NAMALWA (cell line): Measurements from ENCODE around the gene SEMA6B.
"Not testable (repeated sequence)": the region's sequence is repeated elsewhere in the genome, so short reads cannot be mapped to it uniquely, and the experiment has no call there.

Experiments
- DNase-seq: peaks from one replicate; pipeline ENCODE4 v3.0.0-alpha.2; 2015; ENCODE audit warnings: low spot score

The SEMA6B gene

DNA sequence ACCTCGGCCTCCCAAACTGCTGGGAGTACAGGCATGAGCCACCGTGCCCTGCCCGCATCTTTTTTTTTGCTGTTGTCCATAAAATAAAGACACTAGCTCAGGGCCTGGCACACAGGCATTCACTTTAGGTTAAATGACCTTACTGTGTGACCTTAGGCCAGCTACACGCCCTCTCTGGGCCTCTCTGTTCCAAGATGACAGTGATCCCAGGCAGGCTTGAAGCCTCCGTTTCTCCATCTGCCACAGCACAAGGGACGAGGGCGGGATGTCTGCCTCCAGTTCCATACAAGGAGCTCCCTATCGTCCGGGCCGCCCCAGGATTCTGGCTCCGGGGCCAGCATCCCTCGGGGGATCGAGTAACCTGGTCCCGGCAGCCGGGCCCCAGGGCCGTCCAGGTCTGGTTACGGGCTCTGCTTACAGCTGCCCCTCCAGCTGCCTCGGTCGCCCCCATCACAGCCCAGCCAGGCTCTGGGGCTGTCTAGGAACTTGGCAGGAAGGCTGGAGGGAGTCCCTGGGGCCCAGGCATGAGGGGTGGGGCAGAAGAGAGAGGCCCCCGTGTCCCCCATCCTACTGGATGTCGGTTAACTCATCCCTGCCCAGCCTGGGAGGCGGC is 11.9 kb upstream of the SEMA6B start:
- DNase-seq, result no peak

DNA sequence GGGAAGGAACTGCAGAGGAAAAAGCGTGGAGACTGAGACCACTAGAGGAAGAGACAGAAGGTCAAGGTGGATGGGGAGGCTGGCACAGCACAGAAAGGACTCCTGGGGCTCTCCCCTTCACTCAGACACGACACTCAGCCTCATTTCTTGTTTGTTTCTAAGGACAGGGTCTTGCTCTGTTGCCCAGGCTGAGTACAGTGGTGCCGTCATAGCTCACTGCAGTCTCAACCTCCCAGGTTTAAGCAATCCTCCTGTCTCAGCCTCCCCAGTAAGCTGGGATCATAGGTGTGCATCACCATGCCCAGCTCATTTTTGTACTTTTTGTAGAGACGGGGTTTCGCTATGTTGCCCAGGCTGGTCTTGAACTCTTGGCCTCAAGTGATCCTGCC is 11.4 kb upstream of the SEMA6B start:
- DNase-seq, result no peak

DNA sequence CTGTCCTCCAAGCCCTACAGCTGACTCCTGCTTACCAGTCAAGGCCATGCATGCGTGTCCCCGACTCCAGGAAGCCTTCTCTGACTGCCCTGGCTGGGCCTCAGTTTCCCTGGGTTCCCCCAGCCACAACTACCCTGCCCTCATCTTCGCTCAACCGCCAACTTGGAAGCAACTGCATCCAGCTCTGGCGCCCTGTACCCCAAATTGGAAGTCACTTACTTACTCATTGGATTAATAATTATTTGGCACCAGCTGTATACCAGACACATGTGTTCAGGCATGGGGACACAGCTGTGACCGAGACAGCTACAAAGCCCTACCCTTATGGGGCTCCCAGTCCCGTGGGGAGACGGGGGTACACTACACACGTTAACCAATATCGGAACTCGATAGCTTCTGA is 10.9 kb upstream of the SEMA6B start:
- DNase-seq, result no peak

DNA sequence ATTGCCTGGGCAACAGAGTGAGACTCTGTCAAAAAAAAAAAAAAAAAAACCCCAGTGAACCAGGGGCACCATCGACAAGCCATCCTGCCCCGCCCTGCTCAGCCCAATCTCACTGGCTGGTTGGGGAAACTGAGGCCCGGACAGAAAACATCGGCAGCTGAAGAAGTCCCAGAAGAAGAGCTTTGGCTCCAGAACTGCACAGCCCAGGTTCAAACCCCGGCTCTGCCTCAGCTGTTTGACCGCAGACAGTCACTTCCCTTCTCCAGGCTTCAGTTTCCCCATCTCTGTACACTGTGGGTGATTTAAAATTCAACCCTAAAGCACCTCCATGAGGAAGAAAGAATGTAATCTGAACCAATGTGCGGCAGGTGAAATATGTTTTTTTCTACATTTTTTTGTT is 9.4 kb upstream of the SEMA6B start:
- DNase-seq, result no peak

DNA sequence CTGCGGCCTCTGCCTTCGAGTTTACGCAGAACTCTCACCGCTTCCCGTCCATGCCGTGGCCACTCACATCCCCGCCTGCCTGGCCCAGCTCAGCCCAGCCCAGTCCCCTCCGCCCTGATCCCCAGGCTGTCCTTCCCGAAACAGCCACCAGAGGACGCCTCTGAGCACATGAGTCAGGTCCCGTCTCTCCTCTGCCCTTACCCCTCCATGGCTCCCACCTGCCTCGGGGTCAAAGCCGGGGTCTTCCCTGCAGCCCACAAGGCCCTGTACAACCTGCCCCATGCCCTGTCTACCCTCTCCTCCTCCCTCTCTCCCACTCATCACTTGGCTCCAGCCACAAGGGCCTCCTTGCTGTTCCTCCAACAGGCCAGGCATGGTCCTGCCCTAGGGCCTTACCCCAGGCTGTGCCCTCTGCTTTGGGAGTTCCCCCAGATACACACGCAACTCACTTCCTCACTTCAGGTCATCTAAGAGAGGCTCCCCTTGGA is 8.1 kb upstream of the SEMA6B start:
- DNase-seq, result peak; percentile 72

DNA sequence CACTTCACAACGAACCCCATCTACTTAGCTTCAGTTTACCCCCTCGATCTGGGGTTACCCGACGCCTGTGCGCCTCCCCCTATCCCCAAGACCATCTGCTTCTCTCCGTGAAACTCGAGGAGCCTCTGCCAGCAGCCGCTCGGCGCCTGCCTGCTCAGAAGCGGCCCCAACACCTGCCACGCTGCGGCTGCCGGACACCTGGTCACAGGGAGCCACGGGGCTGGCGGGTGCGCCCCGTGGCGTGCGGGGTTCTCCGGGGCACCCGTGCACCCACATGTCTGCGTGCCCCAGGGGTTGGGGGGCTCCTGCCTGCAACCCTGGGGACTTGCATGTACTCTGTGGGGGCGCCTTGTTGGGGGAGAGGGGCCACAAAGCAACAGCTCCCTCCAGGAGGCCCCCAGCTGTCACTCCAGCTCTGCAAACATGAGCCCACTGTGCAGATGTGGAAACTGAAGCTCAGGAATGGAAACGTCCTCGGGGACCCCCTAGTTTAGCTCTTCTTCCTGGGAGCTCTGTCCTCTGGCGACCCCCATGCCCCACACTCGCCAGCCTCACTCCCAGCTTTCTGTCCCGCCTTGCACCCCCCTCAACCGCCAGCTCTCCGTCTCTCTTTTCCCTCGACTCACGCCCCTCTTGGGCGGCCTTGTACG is 7.0 kb upstream of the SEMA6B start:
- DNase-seq, result no peak

DNA sequence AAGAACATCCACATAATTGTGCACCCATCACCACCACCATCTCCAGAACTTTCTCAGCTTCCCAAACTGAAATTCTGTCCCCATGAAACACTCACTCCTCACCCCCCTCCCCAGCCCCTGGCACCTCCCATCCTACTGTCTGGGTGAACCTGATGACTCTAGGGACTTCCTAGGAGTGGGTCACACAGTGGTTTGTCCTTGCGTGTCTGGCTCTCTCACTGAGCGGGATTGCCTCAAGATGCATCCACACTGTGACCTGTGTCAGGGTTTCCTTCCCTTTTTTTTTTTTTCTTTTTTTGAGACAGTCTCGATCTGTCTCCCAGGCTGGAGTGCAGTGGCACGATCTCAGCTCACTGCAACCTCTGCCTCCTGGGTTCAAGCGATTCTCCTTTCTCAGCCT is 4.1 kb upstream of the SEMA6B start:
- DNase-seq, result not testable (repeated sequence)

DNA sequence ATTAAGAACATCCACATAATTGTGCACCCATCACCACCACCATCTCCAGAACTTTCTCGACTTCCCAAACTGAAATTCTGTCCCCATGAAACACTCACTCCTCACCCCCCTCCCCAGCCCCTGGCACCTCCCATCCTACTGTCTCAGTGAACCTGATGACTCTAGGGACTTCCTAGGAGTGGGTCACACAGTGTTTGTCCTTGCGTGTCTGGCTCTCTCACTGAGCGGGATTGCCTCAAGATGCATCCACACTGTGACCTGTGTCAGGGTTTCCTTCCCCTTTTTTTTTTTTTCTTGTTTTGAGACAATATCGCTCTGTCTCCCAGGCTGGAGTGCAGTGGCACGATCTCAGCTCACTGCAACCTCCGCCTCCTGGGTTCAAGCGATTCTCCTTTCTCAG is 2.6 kb upstream of the SEMA6B start:
- not testable (repeated sequence) for DNase-seq

DNA sequence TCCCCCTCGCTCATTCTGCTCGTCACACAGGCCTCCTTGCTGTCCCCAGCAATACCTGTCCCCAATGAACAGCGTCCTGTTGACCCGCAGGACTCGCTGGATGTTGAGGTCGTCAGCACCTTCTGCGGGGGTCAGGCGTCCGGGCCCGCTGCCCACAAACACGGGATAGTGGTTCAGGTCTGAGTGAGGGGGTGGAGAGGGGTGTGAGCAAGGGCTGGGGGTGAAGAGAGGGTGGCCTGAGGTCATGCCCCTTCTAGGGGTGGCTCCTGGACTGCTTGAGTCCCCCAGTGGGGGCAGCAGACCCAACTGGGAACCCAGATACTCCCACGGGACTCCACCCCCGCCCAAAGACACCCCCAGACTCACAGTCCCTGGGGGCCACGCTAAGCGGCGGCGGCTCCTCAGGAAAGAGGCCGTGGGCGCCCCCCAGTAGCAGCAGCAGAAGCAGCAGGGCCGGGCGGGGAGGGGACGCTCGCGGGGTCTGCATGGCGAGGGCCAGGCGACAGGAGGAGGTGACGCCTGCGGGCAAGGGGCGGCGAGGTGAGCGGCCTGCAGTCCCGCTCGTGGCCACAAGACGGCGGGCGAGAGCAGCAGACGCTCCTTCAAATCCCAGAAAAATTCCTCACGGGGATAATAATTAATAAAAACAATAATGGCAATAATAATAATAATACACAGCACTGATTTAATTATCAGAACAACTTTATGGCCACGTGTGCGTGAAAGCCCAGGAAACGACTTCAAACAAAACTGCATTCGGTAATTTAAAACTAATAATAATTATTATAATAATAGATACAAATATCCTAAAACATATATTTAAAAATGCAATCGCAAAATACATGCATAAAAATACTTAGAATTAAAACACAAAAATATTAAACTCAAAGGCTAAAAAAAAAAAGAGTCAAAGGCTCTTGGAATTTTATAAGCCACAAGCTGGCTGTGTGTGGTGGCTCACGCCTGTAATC is 1.2 kb downstream of the SEMA6B start:
- DNase-seq, result no peak

DNA sequence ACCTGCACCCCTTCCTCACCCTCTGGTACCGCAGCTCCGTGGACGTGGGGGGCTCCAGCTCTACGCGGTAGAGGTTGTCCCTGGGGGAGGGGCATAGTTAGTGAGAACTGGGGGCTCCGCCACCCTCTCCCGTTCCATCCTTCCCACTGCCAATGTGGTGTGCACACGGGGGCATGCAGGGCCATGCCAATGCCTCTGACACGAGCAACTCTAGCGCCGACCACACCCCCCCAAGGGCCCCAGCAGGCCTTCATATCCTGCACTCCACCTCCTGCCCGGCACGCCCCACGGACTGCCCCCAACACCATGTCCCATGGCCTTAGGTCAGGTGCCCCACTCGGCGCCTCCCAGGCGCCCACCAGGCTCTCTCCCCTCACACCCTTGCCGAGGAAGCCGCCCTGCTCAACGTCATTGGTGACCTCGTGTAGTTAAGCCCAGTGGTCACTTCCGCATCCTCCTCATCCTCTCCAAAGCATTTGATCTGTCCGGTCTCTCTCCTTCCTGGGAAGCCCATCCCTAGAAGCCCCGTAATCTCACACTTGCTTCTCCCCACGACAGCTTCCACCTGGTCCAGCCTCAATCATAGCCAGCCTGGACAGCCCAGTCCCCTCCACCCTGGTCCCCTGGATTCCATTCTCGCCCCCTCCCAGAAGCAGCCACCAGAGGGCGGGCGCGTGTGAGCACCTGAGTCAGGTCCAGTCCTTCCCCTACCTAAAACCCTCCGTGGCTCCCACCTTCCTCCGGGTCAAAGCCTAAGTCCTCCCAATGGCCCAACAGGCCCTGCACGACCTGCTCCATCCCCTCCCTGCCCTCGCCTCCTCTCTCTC is 2.1 kb downstream of the SEMA6B start:
- DNase-seq, result no peak

DNA sequence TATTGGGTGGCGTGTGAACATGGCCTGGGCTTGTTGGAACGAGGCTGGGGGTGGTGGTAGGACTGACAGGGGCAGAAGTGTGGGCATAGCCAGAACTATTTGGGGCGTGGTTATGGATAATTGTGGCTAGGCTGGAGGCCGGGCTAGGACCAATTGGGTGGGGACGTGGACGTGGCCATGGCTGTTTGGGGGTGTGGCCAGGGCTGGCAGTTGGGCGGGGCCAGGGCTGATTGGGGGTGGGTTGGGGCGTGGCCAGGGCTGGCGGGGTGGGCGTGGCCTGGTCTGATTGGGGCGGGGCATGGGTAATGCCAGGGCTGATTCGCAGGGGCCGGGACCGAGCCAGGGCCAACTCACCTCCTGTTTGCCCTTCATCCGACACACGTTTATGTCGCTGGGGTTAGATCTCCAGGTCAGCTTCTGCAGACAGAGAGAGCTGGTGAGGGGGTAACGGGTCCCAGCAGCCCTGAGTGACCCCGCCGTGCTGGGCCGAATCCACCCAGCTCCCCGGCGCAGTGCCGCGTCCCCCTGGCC is 2.8 kb downstream of the SEMA6B start:
- DNase-seq, result peak; percentile 65

DNA sequence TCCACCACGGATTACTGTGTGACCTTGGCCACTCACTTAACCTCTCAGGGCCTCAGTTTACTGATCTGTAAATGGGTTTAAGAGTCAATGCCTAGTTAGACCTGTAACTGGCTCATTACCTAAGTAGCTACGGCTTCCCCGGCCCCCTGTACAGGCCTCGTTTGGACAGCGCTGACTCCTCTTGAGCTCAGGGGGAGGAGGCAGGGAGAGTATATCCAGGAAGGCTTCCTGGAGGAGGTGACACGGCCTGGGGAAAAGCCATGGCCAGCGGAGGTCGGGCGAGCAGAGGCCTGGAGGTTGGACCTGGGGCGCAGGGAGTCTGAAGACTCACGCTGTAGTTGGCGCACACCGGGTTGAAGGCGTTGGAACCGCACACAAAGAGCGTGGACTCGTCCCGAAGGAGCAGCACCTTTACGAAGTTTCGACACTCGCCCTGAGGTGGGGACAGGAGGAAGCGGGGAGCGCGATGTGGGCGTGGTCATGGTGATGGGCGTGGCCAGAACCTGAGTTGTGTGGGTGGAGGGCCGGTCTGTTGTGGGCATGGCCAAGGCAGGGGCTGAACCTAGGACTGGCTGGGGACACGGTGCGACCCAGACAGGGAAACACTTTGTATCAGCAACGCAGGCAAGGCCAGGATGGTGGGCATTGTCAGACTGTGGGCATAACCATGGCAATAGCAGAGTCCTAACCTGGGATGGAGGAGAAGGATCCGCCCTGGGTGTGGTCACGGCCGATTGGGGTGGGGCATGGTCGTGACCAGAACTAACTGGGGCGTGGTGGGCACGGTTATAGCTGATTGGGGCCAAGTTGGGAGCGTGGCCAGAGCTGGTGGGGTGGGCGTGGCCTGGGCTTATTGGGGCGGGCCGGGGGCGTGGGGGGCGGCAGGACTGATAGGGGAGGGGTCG is 3.6 kb downstream of the SEMA6B start:
- peak; percentile 59 for DNase-seq

DNA sequence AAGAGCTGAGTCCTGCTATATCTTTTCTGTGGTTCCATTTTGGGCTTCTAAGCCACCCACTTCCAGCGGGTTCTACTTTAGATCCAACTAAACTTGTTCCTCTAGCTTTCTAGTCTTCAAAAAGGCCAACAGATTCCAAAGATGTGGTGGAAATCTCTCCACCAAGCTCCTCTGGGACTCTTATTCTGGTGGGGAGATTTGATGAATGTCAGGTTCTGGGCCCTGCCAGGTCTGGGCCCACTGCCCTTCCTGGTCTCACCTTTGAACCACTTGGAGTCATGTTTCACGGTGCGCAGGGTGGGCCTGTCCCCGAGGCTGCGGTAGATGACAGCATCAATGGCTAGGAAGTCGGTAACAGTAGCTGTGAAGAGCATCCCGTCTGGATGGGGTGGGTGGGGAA is 4.8 kb downstream of the SEMA6B start:
- DNase-seq, result no peak

DNA sequence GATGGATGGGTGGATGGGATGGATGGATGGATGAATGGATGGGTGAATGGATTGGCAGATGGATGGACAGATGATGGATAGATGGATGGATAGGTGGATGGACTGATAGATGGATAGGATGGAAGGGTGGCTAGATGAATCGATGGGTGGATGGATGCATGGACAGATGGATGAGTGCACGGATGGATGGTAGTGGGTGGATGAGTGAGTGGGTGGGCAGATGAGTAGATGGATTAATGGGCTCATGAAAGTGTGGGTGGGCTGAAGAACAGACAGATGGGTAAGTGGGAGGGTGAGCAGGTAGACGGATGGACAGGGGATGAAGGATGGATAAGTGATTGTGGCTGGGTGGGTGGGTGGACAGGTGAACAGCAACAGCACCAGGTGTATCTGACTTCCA is 5.7 kb downstream of the SEMA6B start:
- DNase-seq, result no peak

DNA sequence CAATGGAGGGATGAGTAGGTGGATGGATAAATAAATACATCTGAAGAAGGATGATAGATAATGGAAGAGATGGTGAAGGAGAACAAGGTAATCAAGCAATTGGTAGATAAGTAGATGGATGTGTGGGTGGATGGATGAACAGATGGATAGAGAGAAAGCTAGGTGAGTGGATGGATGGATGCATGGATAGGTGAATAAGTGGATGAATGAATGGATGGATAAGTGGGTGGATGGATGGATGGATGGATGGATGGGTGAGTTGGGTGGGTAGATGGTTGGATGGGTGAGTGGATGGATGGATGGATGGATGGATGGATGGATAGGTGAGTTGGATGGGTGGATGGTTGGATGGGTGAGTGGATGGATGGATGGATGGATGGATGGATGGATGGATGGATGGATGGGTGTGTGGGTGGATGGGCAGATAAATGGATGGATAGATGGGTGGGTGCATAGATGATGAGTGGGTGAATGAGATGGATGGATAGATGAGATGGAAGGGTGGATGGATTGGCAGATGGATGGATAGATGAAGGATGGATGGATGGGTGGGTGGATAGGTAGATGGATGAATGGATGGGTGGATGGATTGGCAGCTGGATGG is 6.3 kb downstream of the SEMA6B start:
- no peak for DNase-seq

DNA sequence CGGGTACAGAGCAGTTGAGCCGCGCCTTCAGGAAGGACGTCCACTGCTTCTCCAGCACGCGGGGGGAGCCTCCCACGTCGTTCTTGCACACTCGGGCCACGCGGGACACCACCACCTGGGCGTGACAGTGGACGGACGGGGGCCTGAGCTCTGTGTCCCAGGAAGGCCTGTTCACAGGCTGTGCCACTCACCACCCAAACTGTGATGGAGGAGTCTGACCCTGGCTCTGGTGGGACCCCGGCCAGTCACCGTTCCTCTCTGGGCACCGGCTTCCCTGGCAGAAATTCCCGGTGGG is 7.0 kb downstream of the SEMA6B start:
- no peak for DNase-seq

DNA sequence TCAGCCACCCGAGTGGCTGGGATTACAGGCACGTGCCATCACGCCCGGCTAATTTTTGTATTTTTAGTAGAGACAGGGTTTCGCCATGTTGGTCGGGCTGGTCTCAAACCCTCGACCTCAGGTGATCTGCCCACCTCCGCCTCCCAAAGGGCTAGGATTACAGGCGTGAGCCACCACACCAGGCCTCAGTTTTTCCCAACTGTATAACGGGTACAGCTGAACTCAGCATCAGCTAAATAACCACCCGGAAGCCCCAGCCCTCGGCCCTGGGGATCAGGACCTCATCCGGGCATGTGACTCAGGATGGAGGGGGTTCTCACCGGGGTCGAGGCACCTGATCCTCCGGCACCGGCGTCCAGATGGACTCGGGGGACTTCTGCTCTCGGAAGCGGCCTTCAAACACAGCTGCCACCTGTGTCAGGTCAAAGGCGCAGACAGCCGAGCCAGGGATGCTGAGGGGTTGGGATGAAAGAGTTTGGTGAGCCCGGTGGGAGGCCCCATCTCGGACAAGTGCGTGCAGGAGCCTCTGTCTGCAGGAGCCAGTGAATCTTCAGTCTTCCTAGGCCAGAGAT is 8.9 kb downstream of the SEMA6B start:
- no peak for DNase-seq

DNA sequence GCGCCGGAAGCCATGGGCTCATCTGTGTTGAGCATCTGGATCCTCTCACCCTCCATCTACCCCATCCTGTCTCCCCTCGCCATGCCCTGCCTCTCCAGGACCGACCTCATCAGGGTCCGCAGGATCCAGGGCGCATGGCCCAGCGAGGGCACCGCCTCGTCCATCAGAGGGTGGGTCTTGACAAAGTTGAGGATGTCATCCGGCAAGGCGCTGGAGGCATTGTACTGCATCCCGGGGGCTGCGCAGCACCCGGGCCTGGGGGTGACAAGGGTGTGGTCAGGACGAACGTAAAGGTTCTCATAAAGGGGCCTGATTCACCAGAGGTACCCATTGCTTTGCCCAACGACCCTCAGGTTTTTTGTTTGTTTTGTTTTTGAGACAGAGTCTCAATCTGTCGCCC is 9.5 kb downstream of the SEMA6B start:
- no peak for DNase-seq

DNA sequence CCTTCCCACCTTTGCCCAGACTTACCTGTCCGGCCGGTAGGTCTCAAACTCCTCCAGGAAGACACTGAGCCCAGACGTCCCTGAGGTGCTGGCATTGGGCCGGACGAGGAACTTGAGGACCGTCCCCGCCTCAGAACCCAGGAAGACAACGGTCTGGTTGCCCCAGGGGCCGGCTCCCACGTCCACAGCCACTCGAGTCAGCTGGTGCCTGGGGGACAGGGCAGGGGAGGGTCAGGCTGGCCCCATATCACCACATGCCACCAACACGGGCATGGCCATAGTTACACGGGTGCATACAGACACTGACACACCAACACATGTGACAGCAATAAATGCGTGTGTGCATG is 11.3 kb downstream of the SEMA6B start:
- no peak for DNase-seq
